Renal pelvis (tissue), 4 donors: ENCODE results near the gene SPECC1L. TPM values are rescaled to one million over a fixed set of nuclear protein-coding genes. Genes with fewer than 3 reads are reported as not detected.

Experiments used
- DNase-seq: peaks from one replicate; pipeline ENCODE4 v3.0.0-alpha.2; 2013
- polyA plus RNA-seq, 3 donors: library from polyadenylated mRNA; unstranded; fragments of 120-200 nt; gene quantifications; one replicate each; pipeline ENCODE4 v1.2.1, GENCODE V29; 2013; ENCODE audit not compliant: insufficient read length in 3 of 3

SPECC1L gene
- polyA plus RNA-seq, 3 donors: 47.4 to 51.0 (median 49.1) TPM

- no peak for DNase-seq
Observed at GRCh38 chr22:24412274-24412673, 141.6 kb downstream of the SPECC1L start.

GRCh38 chr22:24413271-24413670 is 142.6 kb downstream of the SPECC1L start:
- DNase-seq: no peak

GRCh38 chr22:24413736-24414385 is 143.2 kb downstream of the SPECC1L start:
- DNase-seq: no peak

- DNase-seq: no peak
Observed at GRCh38 chr22:24414523-24414922, 143.9 kb downstream of the SPECC1L start.

GRCh38 chr22:24414984-24415945 is 144.6 kb downstream of the SPECC1L start:
- DNase-seq: no peak

- no peak for DNase-seq
Observed at GRCh38 chr22:24416095-24416494, 145.5 kb downstream of the SPECC1L start.

- no peak for DNase-seq
Observed at GRCh38 chr22:24416611-24417010, 146.0 kb downstream of the SPECC1L start.

- DNase-seq: no peak
Observed at GRCh38 chr22:24417200-24417599, 146.6 kb downstream of the SPECC1L start.

GRCh38 chr22:24417901-24418641 is 147.4 kb downstream of the SPECC1L start:
- DNase-seq: no peak

- no peak for DNase-seq
Observed at GRCh38 chr22:24418786-24419474, 148.3 kb downstream of the SPECC1L start.

- DNase-seq: no peak
Observed at GRCh38 chr22:24419475-24419850, 148.8 kb downstream of the SPECC1L start.

GRCh38 chr22:24420072-24420976 is 149.7 kb downstream of the SPECC1L start:
- no peak for DNase-seq

GRCh38 chr22:24420977-24421343 is 150.3 kb downstream of the SPECC1L start:
- no peak for DNase-seq

GRCh38 chr22:24421428-24421931 is 150.8 kb downstream of the SPECC1L start:
- DNase-seq: no peak

- no peak for DNase-seq
Observed at GRCh38 chr22:24422102-24422665, 151.6 kb downstream of the SPECC1L start.

GRCh38 chr22:24423519-24424000 is 152.9 kb downstream of the SPECC1L start:
- DNase-seq: no peak

- no peak for DNase-seq
Observed at GRCh38 chr22:24424001-24424900, 153.6 kb downstream of the SPECC1L start.

GRCh38 chr22:24424901-24425775 is 154.5 kb downstream of the SPECC1L start:
- no peak for DNase-seq
